Measurements from ENCODE around the gene ME3.

- TF ChIP-seq CTCF (IDR thresholded peaks at IDR 0.05) (no peak), POLR2AphosphoS5 (IDR thresholded peaks at IDR 0.05) (peak; percentile 6), POLR2A (IDR thresholded peaks at IDR 0.05) (no peak), EP300 (IDR thresholded peaks at IDR 0.05) (no peak)
Measured at GRCh38 chr11:86440305-86440716, 232.1 kb downstream of the ME3 start.

All from gastroesophageal sphincter (tissue), 3 donors.